HUES6 (cell line): Measurements from ENCODE around the gene GDF10.

Source experiments
- H3K27ac ChIP-seq: 2 replicates; pipeline ENCODE4 v1.7.0; 2013; ENCODE audit warnings: low read depth, mild to moderate bottlenecking, low read length, inconsistent platforms
- H3K27me3 ChIP-seq: 2 replicates; pipeline ENCODE4 v1.6.1; 2013; ENCODE audit warnings: low read length; ENCODE audit not compliant: control insufficient read depth, insufficient read depth
- H3K36me3 ChIP-seq: 2 replicates; pipeline ENCODE4 v1.6.1; 2013; ENCODE audit warnings: low read length; ENCODE audit not compliant: control insufficient read depth, insufficient read depth
- H3K4me1 ChIP-seq: 2 replicates; pipeline ENCODE4 v1.6.1; 2013; ENCODE audit warnings: low read length; ENCODE audit not compliant: control insufficient read depth, insufficient read depth
- H3K4me3 ChIP-seq: 2 replicates; pipeline ENCODE4 v1.5.1; 2013; ENCODE audit warnings: low read depth, low read length
- H3K9ac ChIP-seq: one replicate; pipeline ENCODE4 v1.6.1; 2013; ENCODE audit warnings: mild to moderate bottlenecking, low read length
- H3K9me3 ChIP-seq: 2 replicates; pipeline ENCODE4 v1.6.1; 2013; ENCODE audit warnings: low read depth, low read length; ENCODE audit not compliant: control insufficient read depth, insufficient read depth

Gene GDF10

GRCh38 chr10:47276576-47277351 is 23.2 kb upstream of the GDF10 start:
- peaks cover 2% of the 10 kb centered on the region; the same call in 1 of the 2 replicates for H3K9me3 ChIP-seq
- H3K27me3 ChIP-seq: no peaks in the 10 kb centered on the region
- H3K27ac ChIP-seq: no peak overlapping the region
- H3K4me3 ChIP-seq: no peak overlapping the region
- peaks cover 9% of the 10 kb centered on the region; the same call in 1 of the 2 replicates for H3K4me1 ChIP-seq
- no peaks in the 10 kb centered on the region for H3K36me3 ChIP-seq
- H3K9ac ChIP-seq: no peak overlapping the region

DNA sequence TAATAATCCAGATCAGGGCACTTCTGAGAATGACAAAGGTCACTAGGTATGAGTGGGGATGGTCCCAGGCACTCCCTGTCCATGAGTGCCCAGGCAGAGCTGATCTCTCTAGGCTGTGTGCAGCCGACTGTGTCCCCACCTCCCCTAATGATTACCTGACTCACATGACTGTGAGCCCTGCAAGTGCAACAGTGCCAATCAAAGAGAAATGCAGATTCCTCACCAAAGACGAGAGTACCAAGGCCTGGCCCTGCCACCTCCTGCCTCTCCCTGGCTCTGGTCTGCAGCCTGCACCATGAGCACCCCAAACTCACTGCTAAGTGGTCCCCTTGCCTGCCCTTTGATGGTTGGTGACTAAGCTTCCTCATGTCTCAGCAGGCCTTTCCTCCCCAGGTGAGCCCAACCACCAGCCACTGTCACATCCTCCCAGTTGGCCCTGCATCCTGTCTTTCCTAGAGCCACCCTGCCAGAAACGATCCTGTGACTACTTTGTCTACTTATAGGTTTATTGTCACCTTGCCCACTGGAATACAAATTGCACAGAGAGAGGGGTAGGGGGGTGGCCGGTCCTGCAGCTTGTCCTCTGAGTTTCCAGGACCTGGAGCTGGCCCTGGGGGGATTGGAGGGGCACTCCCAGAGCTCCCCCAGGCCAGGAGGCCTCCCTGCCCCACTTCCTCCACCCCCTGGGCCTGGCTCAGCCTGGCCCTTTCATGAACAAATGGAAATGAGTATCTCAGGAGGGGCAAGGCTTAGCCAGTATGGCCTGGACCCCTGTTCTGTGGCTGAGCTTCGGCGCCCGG is 22.4 kb upstream of the GDF10 start:
- H3K4me3 ChIP-seq: no peak overlapping the region
- no peak overlapping the region for H3K27ac ChIP-seq
- no peaks in the 10 kb centered on the region for H3K27me3 ChIP-seq
- H3K9ac ChIP-seq: no peak overlapping the region
- peaks cover 2% of the 10 kb centered on the region; the same call in 1 of the 2 replicates for H3K9me3 ChIP-seq
- peaks cover 9% of the 10 kb centered on the region; the same call in 1 of the 2 replicates for H3K4me1 ChIP-seq
- H3K36me3 ChIP-seq: no peaks in the 10 kb centered on the region

- peaks cover 2% of the 10 kb centered on the region; the same call in 1 of the 2 replicates for H3K9me3 ChIP-seq
- H3K9ac ChIP-seq: no peak overlapping the region
- no peaks in the 10 kb centered on the region; the same call in 1 of the 2 replicates for H3K27me3 ChIP-seq
- no peaks in the 10 kb centered on the region for H3K36me3 ChIP-seq
- no peak overlapping the region for H3K27ac ChIP-seq
- H3K4me1 ChIP-seq: peaks cover 9% of the 10 kb centered on the region; the same call in 1 of the 2 replicates
- no peak overlapping the region for H3K4me3 ChIP-seq
Measured at GRCh38 chr10:47278152-47278473, 21.9 kb upstream of the GDF10 start.

GRCh38 chr10:47278720-47279119 is 21.3 kb upstream of the GDF10 start:
- Histone ChIP-seq H3K27ac (no peak overlapping the region), H3K4me1 (peaks cover 9% of the 10 kb centered on the region; the same call in 1 of the 2 replicates), H3K36me3 (no peaks in the 10 kb centered on the region), H3K9ac (no peak overlapping the region), H3K9me3 (no peaks in the 10 kb centered on the region), H3K4me3 (no peak overlapping the region), H3K27me3 (no peaks in the 10 kb centered on the region; the same call in 1 of the 2 replicates)

DNA sequence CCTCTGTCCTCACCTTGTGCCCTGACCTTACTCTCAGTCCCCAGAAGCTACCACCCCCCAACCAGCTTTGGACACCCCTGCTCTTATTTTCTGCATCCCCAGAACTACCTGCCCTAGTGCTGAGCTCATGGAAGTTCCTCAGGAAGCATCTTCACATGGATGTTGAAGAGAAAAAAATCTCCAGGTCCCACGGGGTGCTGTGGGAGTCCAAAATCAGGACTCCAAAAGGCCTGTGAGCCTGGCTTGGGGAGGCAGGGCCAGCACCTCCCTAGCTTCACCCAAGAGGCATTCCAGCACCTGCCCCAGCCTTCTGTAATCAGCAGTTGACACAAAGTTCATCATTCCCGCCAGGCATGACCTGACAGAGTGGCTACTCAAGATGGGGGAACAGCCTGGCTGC is 20.7 kb upstream of the GDF10 start:
- H3K4me1 ChIP-seq: peaks cover 9% of the 10 kb centered on the region; the same call in 1 of the 2 replicates
- no peak overlapping the region for H3K9ac ChIP-seq
- H3K4me3 ChIP-seq: no peak overlapping the region
- no peaks in the 10 kb centered on the region; the same call in 1 of the 2 replicates for H3K27me3 ChIP-seq
- H3K36me3 ChIP-seq: no peaks in the 10 kb centered on the region
- no peaks in the 10 kb centered on the region for H3K9me3 ChIP-seq
- no peak overlapping the region for H3K27ac ChIP-seq

- H3K9me3 ChIP-seq: no peaks in the 10 kb centered on the region
- no peak overlapping the region for H3K4me3 ChIP-seq
- peaks cover 9% of the 10 kb centered on the region; the same call in 1 of the 2 replicates for H3K27me3 ChIP-seq
- H3K36me3 ChIP-seq: no peaks in the 10 kb centered on the region
- peaks cover 9% of the 10 kb centered on the region; the same call in 1 of the 2 replicates for H3K4me1 ChIP-seq
- H3K27ac ChIP-seq: no peak overlapping the region
- no peak overlapping the region for H3K9ac ChIP-seq
Measured at GRCh38 chr10:47282005-47282656, 17.9 kb upstream of the GDF10 start.

DNA sequence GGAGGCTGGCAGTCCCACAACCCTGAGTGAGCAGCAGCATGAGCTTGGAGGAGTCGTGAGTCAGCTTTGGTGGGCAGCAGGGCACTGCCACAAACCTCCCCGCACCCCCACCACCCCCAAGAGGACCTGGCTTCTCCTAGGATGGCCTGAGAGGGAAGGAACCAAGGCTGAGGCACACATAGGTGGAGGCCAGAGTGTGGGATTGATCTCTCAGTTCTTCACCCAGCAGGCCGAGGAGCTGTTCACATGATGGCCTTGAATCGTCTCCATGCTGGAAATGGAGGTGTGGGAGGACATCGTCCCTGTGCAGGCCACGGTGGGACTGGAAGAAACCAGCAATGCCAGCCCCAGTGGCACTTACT is 17.4 kb upstream of the GDF10 start:
- peaks cover 9% of the 10 kb centered on the region; the same call in 1 of the 2 replicates for H3K27me3 ChIP-seq
- no peaks in the 10 kb centered on the region for H3K9me3 ChIP-seq
- H3K4me1 ChIP-seq: peaks cover 5% of the 10 kb centered on the region; the same call in 1 of the 2 replicates
- no peaks in the 10 kb centered on the region for H3K36me3 ChIP-seq
- H3K9ac ChIP-seq: no peak overlapping the region
- H3K27ac ChIP-seq: no peak overlapping the region
- no peak overlapping the region for H3K4me3 ChIP-seq

DNA sequence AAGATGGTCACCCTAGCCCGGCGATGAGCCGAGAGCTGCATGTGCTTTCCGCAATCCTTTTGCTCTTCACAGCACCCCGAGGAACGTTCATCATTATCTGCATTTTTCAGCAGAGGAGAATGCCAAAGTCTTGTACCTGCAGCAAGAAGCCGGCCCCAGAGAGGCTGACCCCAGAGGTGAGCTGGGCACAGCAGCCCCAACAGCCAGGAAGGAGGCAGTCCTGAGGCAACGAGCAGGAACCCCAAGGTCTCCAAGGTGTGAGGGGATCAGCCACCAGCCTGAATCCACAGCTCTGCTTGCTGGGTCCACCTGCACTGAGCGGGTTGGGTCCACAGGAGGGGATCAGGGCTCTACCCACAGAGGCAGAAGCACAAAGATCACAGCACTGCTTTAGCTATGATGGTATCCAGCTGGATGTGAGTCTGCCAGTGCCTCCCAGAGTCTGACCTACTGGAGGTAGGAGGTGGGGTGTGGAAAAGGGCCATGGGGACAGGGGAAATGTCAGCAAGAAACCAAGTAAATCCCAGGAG is 16.8 kb upstream of the GDF10 start:
- peaks cover 9% of the 10 kb centered on the region; the same call in 1 of the 2 replicates for H3K27me3 ChIP-seq
- H3K9me3 ChIP-seq: no peaks in the 10 kb centered on the region
- no peaks in the 10 kb centered on the region for H3K36me3 ChIP-seq
- H3K9ac ChIP-seq: no peak overlapping the region
- H3K4me1 ChIP-seq: no peaks in the 10 kb centered on the region
- no peak overlapping the region for H3K4me3 ChIP-seq
- no peak overlapping the region for H3K27ac ChIP-seq

GRCh38 chr10:47283848-47284247 is 16.1 kb upstream of the GDF10 start:
- H3K4me1 ChIP-seq: no peaks in the 10 kb centered on the region
- no peak overlapping the region for H3K4me3 ChIP-seq
- H3K9me3 ChIP-seq: no peaks in the 10 kb centered on the region
- H3K27ac ChIP-seq: no peak overlapping the region
- H3K36me3 ChIP-seq: no peaks in the 10 kb centered on the region
- peaks cover 9% of the 10 kb centered on the region; the same call in 1 of the 2 replicates for H3K27me3 ChIP-seq
- H3K9ac ChIP-seq: no peak overlapping the region

GRCh38 chr10:47285381-47286115 is 14.4 kb upstream of the GDF10 start:
- Histone ChIP-seq H3K9me3 (no peaks in the 10 kb centered on the region), H3K9ac (no peak overlapping the region), H3K27me3 (peaks cover 19% of the 10 kb centered on the region; the same call in 1 of the 2 replicates), H3K4me1 (no peaks in the 10 kb centered on the region), H3K36me3 (no peaks in the 10 kb centered on the region), H3K27ac (no peak overlapping the region), H3K4me3 (no peak overlapping the region)
